Stimulated activated naive CD4-positive, alpha-beta T cell (primary cell): ENCODE results near the gene POLR1F.
"Not testable (repeated sequence)": the region's sequence is repeated elsewhere in the genome, so short reads cannot be mapped to it uniquely, and the experiment has no call there.

Source experiments
- DNase-seq, 6 experiments: peaks; one replicate each; lab custom pipeline; 2025; lab: John Stamatoyannopoulos, UW

The POLR1F gene

GRCh38 chr7:19708397-19709248 lies at the start of gene POLR1F:
Gene POLR1F (minus strand): TSS chr7:19709037. CDS start chr7:19709016, 21 bp downstream.
- peak; percentile 86 to 96 (median 91) for DNase-seq

- DNase-seq = peak in 2 of 6 experiments; percentile 2 to 4
Measured at GRCh38 chr7:19754521-19755116, 45.8 kb upstream of the POLR1F start.

GRCh38 chr7:19752020-19752419 lies 43.2 kb upstream of the POLR1F start:
- no peak for DNase-seq

GRCh38 chr7:19749658-19750057 lies 40.8 kb upstream of the POLR1F start:
- DNase-seq = no peak

GRCh38 chr7:19747740-19748339 lies 39.0 kb upstream of the POLR1F start:
- no peak for DNase-seq

- no peak for DNase-seq
Measured at GRCh38 chr7:19744075-19744474, 35.2 kb upstream of the POLR1F start.

GRCh38 chr7:19728716-19729115 lies 19.9 kb upstream of the POLR1F start:
- DNase-seq = no peak

GRCh38 chr7:19725770-19726169 lies 16.9 kb upstream of the POLR1F start:
- no peak for DNase-seq

GRCh38 chr7:19715499-19715898 lies 6.7 kb upstream of the POLR1F start:
- DNase-seq = no peak

- peak in 5 of 6 experiments; percentile 5 to 59 (median 24) for DNase-seq
Measured at GRCh38 chr7:19713676-19714075, 4.8 kb upstream of the POLR1F start.

- no peak for DNase-seq
Measured at GRCh38 chr7:19709249-19709578, 377 bp upstream of the POLR1F start.

GRCh38 chr7:19707240-19707639 lies 1.6 kb downstream of the POLR1F start:
- DNase-seq = no peak

- no peak for DNase-seq
Measured at GRCh38 chr7:19705663-19706062, 3.2 kb downstream of the POLR1F start.

- DNase-seq = no peak
Measured at GRCh38 chr7:19701471-19701870, 7.4 kb downstream of the POLR1F start.

GRCh38 chr7:19700936-19701335 lies 7.9 kb downstream of the POLR1F start:
- DNase-seq = no peak

- DNase-seq = no peak
Measured at GRCh38 chr7:19698331-19698730, 10.5 kb downstream of the POLR1F start.

- DNase-seq = no peak
Measured at GRCh38 chr7:19696926-19697325, 11.9 kb downstream of the POLR1F start.

GRCh38 chr7:19692111-19692828 lies 16.6 kb downstream of the POLR1F start:
- no peak for DNase-seq

- no peak for DNase-seq
Measured at GRCh38 chr7:19690736-19691135, 18.1 kb downstream of the POLR1F start.

GRCh38 chr7:19689130-19689529 lies 19.7 kb downstream of the POLR1F start:
- not testable (repeated sequence) for DNase-seq

GRCh38 chr7:19681596-19681995 lies 27.2 kb downstream of the POLR1F start:
- no peak for DNase-seq

GRCh38 chr7:19677180-19677579 lies 31.7 kb downstream of the POLR1F start:
- no peak for DNase-seq
